ENCODE data around the gene SLCO4A1. TPM values are rescaled to one million over a fixed set of nuclear protein-coding genes. Genes with fewer than 3 reads are reported as not detected.

Gene SLCO4A1
- polyA plus RNA-seq, 1 donor (not counting 4 experiments of a cell fraction or from before 2014, with no cell fraction given): 1.8 TPM

- Histone ChIP-seq H3K79me2 (ENCODE audit: control insufficient read depth, insufficient read depth, low read length) (no peaks in the 10 kb centered on the region), H4K20me1 (ENCODE audit: control insufficient read depth, extremely low read depth, insufficient read depth, low read length) (no peaks in the 10 kb centered on the region), H3K4me3 (ENCODE audit: control insufficient read depth in 2 of 3, extremely low read depth in 1 of 3, insufficient read depth in 2 of 3, low read depth in 1 of 3, low read length in 3 of 3) (no peak overlapping the region), H3K27me3 (ENCODE audit: control insufficient read depth, extremely low read depth, insufficient read depth, low read length) (peaks cover 24% of the 10 kb centered on the region), H3K9ac (ENCODE audit: control insufficient read depth, extremely low read depth, insufficient read depth, low read length) (no peak overlapping the region), H3K9me1 (ENCODE audit: control insufficient read depth, extremely low read depth, insufficient read depth, low read length) (peaks cover 2% of the 10 kb centered on the region), H3K27ac (ENCODE audit: control insufficient read depth, insufficient read depth, low read length) (no peak overlapping the region), H2AFZ (ENCODE audit: control insufficient read depth, low read length) (no peak overlapping the region), H3K36me3 (ENCODE audit: control insufficient read depth in 2 of 2, extremely low read depth in 1 of 2, insufficient read depth in 2 of 2, low read length in 2 of 2) (no peaks in the 10 kb centered on the region), H3K4me1 (ENCODE audit: control insufficient read depth, extremely low read depth, insufficient read depth, low read length) (peaks cover 2% of the 10 kb centered on the region), H3K4me2 (ENCODE audit: control insufficient read depth, extremely low read depth, insufficient read depth, low read depth, low read length) (no peak overlapping the region), H3K9me3 (ENCODE audit: control insufficient read depth, low read depth, low read length) (no peaks in the 10 kb centered on the region)
- TF ChIP-seq CTCF (optimal IDR thresholded peaks at IDR 0.05 in 1 of 3, IDR thresholded peaks at IDR 0.05 in 1 of 3, conservative IDR thresholded peaks at IDR 0.05 in 1 of 3; ENCODE audit: extremely low read depth in 1 of 3, insufficient read depth in 2 of 3, low read length in 3 of 3) (no peak), EZH2 (IDR thresholded peaks at IDR 0.05; ENCODE audit: low read length) (no peak)
- no peak for DNase-seq (ENCODE audit: low read depth, low spot score)
- no peak for FAIRE-seq
- dilution Hi-C loops (cut with MboI; ENCODE audit: extremely low pct_ligation_motif_present, low sequenced_read_pairs): no loop called here
Measured at GRCh38 chr20:62716198-62716940, 74.1 kb downstream of the SLCO4A1 start.

GRCh38 chr20:62716941-62717310, 74.6 kb downstream of the SLCO4A1 start:
- Histone ChIP-seq H3K9me1 (ENCODE audit: control insufficient read depth, extremely low read depth, insufficient read depth, low read length) (peaks cover 2% of the 10 kb centered on the region), H3K27me3 (ENCODE audit: control insufficient read depth, extremely low read depth, insufficient read depth, low read length) (peaks cover 24% of the 10 kb centered on the region), H3K79me2 (ENCODE audit: control insufficient read depth, insufficient read depth, low read length) (no peaks in the 10 kb centered on the region), H2AFZ (ENCODE audit: control insufficient read depth, low read length) (no peak overlapping the region), H3K9me3 (ENCODE audit: control insufficient read depth, low read depth, low read length) (no peaks in the 10 kb centered on the region), H3K4me2 (ENCODE audit: control insufficient read depth, extremely low read depth, insufficient read depth, low read depth, low read length) (no peak overlapping the region), H4K20me1 (ENCODE audit: control insufficient read depth, extremely low read depth, insufficient read depth, low read length) (no peaks in the 10 kb centered on the region), H3K27ac (ENCODE audit: control insufficient read depth, insufficient read depth, low read length) (no peak overlapping the region), H3K36me3 (ENCODE audit: control insufficient read depth in 2 of 2, extremely low read depth in 1 of 2, insufficient read depth in 2 of 2, low read length in 2 of 2) (no peaks in the 10 kb centered on the region), H3K9ac (ENCODE audit: control insufficient read depth, extremely low read depth, insufficient read depth, low read length) (no peak overlapping the region), H3K4me3 (ENCODE audit: control insufficient read depth in 2 of 3, extremely low read depth in 1 of 3, insufficient read depth in 2 of 3, low read depth in 1 of 3, low read length in 3 of 3) (no peak overlapping the region), H3K4me1 (ENCODE audit: control insufficient read depth, extremely low read depth, insufficient read depth, low read length) (no peaks in the 10 kb centered on the region)
- no peak for FAIRE-seq
- no peak for TF ChIP-seq EZH2 (IDR thresholded peaks at IDR 0.05; ENCODE audit: low read length)
- no peak for TF ChIP-seq CTCF (optimal IDR thresholded peaks at IDR 0.05 in 1 of 3, IDR thresholded peaks at IDR 0.05 in 1 of 3, conservative IDR thresholded peaks at IDR 0.05 in 1 of 3; ENCODE audit: extremely low read depth in 1 of 3, insufficient read depth in 2 of 3, low read length in 3 of 3)
- dilution Hi-C loops (cut with MboI; ENCODE audit: extremely low pct_ligation_motif_present, low sequenced_read_pairs): no loop called here
- no peak for DNase-seq (ENCODE audit: low read depth, low spot score)
